HL-60 (cell line): ENCODE data around the gene UNC13D.

Experiments
- DNase-seq, 2 experiments: peaks; one replicate each; pipeline ENCODE4 v3.0.0-alpha.2; 2010 to 2020; ENCODE audit warnings: low read depth in 1 of 2, low spot score in 1 of 2
- H3K27ac ChIP-seq: fragments of 250-450 bp; sonication (Bioruptor Pico); replicated peaks from 2 replicates; pipeline ENCODE4 v1.5.1; 2020; ENCODE audit warnings: mild to moderate bottlenecking, moderate library complexity
- H3K27me3 ChIP-seq: fragments of 250-450 bp; sonication (Bioruptor Pico); 2 replicates; pipeline ENCODE4 v1.5.1; 2021; ENCODE audit warnings: mild to moderate bottlenecking, moderate library complexity; ENCODE audit not compliant: insufficient read depth, poor library complexity, severe bottlenecking
- H3K4me3 ChIP-seq: replicated peaks from 2 replicates; pipeline ENCODE4 v1.5.1; 2011; ENCODE audit warnings: mild to moderate bottlenecking, control low read depth, low read length; ENCODE audit not compliant: insufficient read depth
- GABPA ChIP-seq: IDR thresholded peaks from 2 replicates; pipeline ENCODE4 v1.6.1; 2012; ENCODE audit warnings: low read depth
- POLR2AphosphoS5 ChIP-seq: IDR thresholded peaks from 2 replicates; pipeline ENCODE4 v1.6.1; 2012; ENCODE audit warnings: low read depth
- SPI1 ChIP-seq: IDR thresholded peaks from 2 replicates; pipeline ENCODE4 v1.6.1; 2012; ENCODE audit warnings: low read depth, mild to moderate bottlenecking, borderline replicate concordance
- TF ChIP-seq, protein P1 (sequence below): IDR thresholded peaks from one replicate; pipeline ENCODE4 v1.5.1; 2011; ENCODE audit warnings: low read length, control low read depth, inconsistent platforms; ENCODE audit not compliant: insufficient read depth
- TF ChIP-seq, protein P2 (sequence below): IDR thresholded peaks from 2 replicates; pipeline ENCODE4 v1.6.1; 2012; ENCODE audit warnings: low read depth; ENCODE audit not compliant: insufficient replicate concordance

Gene UNC13D

DNA sequence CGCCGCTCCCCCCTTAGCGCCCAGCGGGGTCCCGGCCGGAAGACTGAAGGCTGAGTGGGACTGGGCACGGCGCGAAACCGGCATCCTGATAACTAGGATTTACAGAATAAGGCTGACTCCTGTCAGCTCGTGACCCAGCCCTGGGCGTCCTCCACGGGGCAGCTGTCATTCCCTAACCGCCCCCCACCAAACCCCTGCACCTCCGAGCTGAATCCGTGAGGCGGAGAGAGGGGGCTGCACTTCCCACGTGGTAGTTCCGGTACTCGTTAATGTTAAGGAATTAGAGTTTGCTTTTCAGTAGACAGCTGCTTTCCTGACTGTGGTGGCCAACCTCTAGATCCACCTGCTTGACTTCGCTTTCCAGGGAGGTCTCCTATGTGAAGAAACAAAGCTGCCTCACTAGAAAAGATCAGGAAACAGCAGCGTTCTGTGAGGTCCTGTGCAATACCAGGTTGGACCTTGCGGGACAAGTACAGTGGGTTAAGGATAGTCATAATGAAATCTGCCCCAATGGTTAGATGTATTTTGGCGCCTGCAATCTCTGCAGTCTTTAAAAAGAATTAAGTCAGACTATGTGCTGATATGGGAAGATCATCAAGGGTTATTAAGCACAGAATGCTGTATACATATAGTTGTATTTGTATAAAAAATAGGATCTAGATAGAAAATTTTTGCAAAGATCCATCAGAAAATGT lies 12.0 kb upstream of the UNC13D start:
- H3K27me3 ChIP-seq, result no peaks in the 10 kb centered on the region
- DNase-seq, result no peak
- peak overlapping the region; percentile 78 for H3K4me3 ChIP-seq
- H3K27ac ChIP-seq, result peak overlapping the region; percentile 92
- 0 out of 2 replicates have a peak, but pooled peaks have one; percentile 7 for TF ChIP-seq POLR2AphosphoS5
- no peak for TF ChIP-seq GABPA

DNA sequence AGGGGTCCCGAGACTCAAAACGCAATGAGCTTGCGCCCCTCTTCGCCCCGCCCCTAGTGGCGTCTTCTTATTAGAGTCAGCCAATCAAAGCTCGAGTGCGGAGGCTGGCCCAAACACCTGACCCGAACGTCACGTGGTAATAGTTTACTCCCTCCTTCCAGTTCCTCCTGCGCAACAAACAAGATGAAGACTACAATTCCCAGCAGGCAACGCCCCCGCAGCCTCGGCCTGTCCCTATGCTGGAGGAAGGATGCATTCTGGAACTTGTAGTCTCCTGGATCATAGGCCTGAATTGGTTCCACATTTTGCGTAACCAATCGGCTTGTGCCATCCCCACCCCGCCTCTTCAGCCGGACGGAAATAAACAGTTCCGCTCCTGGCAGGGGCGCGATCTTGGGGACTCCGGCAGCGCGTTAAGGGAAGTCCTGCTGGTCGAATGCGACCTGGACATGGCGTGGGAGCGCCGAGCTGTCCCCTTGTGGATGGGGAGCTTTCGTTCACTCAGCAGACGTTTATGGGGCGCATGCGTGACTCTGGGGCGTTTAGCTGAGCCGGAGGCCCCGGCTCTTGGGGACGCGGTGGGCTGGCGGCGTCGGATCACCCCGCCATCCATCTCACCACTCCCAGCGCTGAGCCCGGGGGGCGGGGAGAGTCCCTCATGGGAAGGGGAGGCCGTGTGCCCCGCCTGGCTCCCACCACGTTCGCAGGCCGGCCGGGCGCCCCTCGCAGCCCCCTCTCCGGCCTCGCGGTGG lies 11.3 kb upstream of the UNC13D start, which contains the start of gene WBP2:
TSS of gene WBP2 (minus strand) at position 26 of the 752 bp plus-strand sequence. CDS start 38 bp downstream, outside the sequence.
- DNase-seq, result peak; percentile 100
- no peaks in the 10 kb centered on the region for H3K27me3 ChIP-seq
- H3K4me3 ChIP-seq, result peak within 1 kb of the TSS; percentile 78
- peak within 1 kb of the TSS; percentile 92 for H3K27ac ChIP-seq
- TF ChIP-seq SPI1 (peak; percentile 84), POLR2AphosphoS5 (peak; percentile 96), GABPA (peak; percentile 21; the same call in 1 of the 2 replicates)
- TF ChIP-seq, protein P1, sequence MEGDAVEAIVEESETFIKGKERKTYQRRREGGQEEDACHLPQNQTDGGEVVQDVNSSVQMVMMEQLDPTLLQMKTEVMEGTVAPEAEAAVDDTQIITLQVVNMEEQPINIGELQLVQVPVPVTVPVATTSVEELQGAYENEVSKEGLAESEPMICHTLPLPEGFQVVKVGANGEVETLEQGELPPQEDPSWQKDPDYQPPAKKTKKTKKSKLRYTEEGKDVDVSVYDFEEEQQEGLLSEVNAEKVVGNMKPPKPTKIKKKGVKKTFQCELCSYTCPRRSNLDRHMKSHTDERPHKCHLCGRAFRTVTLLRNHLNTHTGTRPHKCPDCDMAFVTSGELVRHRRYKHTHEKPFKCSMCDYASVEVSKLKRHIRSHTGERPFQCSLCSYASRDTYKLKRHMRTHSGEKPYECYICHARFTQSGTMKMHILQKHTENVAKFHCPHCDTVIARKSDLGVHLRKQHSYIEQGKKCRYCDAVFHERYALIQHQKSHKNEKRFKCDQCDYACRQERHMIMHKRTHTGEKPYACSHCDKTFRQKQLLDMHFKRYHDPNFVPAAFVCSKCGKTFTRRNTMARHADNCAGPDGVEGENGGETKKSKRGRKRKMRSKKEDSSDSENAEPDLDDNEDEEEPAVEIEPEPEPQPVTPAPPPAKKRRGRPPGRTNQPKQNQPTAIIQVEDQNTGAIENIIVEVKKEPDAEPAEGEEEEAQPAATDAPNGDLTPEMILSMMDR, result no peak
- TF ChIP-seq, protein P2, sequence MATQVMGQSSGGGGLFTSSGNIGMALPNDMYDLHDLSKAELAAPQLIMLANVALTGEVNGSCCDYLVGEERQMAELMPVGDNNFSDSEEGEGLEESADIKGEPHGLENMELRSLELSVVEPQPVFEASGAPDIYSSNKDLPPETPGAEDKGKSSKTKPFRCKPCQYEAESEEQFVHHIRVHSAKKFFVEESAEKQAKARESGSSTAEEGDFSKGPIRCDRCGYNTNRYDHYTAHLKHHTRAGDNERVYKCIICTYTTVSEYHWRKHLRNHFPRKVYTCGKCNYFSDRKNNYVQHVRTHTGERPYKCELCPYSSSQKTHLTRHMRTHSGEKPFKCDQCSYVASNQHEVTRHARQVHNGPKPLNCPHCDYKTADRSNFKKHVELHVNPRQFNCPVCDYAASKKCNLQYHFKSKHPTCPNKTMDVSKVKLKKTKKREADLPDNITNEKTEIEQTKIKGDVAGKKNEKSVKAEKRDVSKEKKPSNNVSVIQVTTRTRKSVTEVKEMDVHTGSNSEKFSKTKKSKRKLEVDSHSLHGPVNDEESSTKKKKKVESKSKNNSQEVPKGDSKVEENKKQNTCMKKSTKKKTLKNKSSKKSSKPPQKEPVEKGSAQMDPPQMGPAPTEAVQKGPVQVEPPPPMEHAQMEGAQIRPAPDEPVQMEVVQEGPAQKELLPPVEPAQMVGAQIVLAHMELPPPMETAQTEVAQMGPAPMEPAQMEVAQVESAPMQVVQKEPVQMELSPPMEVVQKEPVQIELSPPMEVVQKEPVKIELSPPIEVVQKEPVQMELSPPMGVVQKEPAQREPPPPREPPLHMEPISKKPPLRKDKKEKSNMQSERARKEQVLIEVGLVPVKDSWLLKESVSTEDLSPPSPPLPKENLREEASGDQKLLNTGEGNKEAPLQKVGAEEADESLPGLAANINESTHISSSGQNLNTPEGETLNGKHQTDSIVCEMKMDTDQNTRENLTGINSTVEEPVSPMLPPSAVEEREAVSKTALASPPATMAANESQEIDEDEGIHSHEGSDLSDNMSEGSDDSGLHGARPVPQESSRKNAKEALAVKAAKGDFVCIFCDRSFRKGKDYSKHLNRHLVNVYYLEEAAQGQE, result no peak

DNA sequence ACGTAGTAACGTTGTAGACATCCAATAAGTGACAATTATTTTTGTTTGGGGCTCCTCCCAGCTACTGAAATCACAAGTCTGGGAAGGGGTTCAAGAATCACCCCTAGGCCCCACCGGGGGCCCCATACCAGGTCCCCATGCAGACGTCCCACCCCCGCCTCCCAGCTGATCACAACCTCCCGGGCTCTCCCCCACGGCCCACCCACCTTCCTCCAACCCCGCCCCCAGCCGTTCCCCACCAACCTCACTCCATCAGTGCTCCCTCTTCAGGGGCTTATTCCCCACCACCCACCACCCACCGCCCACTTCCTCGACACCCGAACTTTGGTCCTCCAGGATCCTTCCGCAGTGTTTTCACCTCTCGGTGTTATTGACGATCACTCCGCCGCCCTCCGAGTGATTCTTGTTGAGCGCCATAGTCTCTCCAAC lies 10.7 kb upstream of the UNC13D start:
- no peak for DNase-seq
- TF ChIP-seq, protein P1, result no peak
- no peak for TF ChIP-seq GABPA
- TF ChIP-seq SPI1, result no peak
- TF ChIP-seq, protein P2, result no peak
- no peak for TF ChIP-seq POLR2AphosphoS5

DNA sequence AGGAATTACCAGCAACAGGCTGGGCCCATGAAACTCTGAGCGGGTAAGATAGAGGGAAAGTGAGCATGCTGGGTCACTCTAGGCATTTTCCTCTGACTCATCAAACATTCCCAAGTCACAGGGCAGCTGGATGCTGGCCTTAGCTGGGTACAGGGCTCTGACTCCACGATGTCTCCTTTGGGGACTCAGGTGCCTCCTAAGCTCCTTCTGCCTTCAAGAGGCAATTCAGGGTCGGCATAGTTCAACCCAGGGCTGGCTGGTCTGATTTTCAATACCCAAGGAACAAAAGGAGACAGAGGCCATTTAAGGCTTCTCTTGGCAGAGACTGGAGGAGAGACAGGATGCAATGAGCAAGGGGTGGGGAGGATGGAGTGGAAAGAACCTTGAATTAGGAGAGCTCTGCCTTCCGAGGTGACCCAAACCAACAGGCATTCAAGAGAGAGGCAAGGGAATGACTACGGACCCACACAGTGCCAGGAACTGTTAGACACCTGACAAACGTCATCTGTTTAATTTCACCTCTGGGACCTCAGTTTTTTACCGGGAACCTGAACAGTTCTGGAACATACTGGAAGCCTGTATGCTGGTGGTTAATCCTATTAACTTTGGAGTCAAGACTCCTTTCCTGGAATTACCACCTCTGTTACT lies 10.0 kb upstream of the UNC13D start:
- Histone ChIP-seq H3K4me3 (peak overlapping the region; percentile 72), H3K27me3 (no peaks in the 10 kb centered on the region), H3K27ac (peak overlapping the region; percentile 63)
- TF ChIP-seq, protein P2, result no peak
- no peak for TF ChIP-seq SPI1
- no peak for DNase-seq

More for the DNA sequence above, 10.7 kb upstream of the UNC13D start:
- Histone ChIP-seq H3K27me3 (no peaks in the 10 kb centered on the region), H3K27ac (peak overlapping the region; percentile 63), H3K4me3 (peak overlapping the region; percentile 72)
